Progenitor cell of endocrine pancreas (in vitro differentiated cells): Measurements from ENCODE around the gene ZNF784. TPM values are rescaled to one million over a fixed set of nuclear protein-coding genes. Genes with fewer than 3 reads are reported as not detected.
A peak's percentile ranks its signal among the peaks of the same experiment; 100 is the strongest.

Source experiments
- DNase-seq: peaks from one replicate; pipeline ENCODE4 v3.0.0; 2021; ENCODE audit warnings: low spot score; ENCODE audit not compliant: unreplicated experiment
- H3K27ac Mint-ChIP-seq: 2 replicates; pipeline ENCODE4 v1.8.0; 2021; ENCODE audit warnings: mild to moderate bottlenecking, moderate library complexity, mixed read lengths
- H3K27me3 Mint-ChIP-seq: 2 replicates; pipeline ENCODE4 v1.8.0; 2021; ENCODE audit warnings: mixed read lengths
- H3K36me3 Mint-ChIP-seq: 2 replicates; pipeline ENCODE4 v1.8.0; 2022; ENCODE audit warnings: mixed read lengths; ENCODE audit not compliant: insufficient read depth
- H3K4me1 Mint-ChIP-seq: 2 replicates; pipeline ENCODE4 v1.8.0; 2021; ENCODE audit warnings: low read depth, mixed read lengths
- H3K4me3 Mint-ChIP-seq: 2 replicates; pipeline ENCODE4 v1.8.0; 2021; ENCODE audit warnings: low read depth, mild to moderate bottlenecking, moderate library complexity, mixed read lengths
- H3K9me3 Mint-ChIP-seq: 2 replicates; pipeline ENCODE4 v1.8.0; 2021; ENCODE audit warnings: low read depth, mixed read lengths
- total RNA-seq: library from RNA; stranded (reverse); gene quantifications from 2 replicates; pipeline ENCODE4 v1.2.1, GENCODE V29; 2021
- TF ChIP-seq, protein P1 (sequence below): fragments of 200-600 bp; sonication (generic); IDR thresholded peaks from one replicate; pipeline ENCODE4 v1.5.0; 2021; ENCODE audit warnings: antibody characterized with exemption, mild to moderate bottlenecking; ENCODE audit not compliant: unreplicated experiment

Gene ZNF784
- total RNA-seq, 1 donor from 2014 or later, result 15.3 TPM

- Mint-ChIP-seq H3K27me3 (no peaks in the 10 kb centered on the region), H3K27ac (no peak overlapping the region), H3K4me3 (peak overlapping the region; percentile 85), H3K9me3 (no peaks in the 10 kb centered on the region), H3K4me1 (peaks cover 33% of the 10 kb centered on the region), H3K36me3 (peaks cover 3% of the 10 kb centered on the region)
- TF ChIP-seq, protein P1, sequence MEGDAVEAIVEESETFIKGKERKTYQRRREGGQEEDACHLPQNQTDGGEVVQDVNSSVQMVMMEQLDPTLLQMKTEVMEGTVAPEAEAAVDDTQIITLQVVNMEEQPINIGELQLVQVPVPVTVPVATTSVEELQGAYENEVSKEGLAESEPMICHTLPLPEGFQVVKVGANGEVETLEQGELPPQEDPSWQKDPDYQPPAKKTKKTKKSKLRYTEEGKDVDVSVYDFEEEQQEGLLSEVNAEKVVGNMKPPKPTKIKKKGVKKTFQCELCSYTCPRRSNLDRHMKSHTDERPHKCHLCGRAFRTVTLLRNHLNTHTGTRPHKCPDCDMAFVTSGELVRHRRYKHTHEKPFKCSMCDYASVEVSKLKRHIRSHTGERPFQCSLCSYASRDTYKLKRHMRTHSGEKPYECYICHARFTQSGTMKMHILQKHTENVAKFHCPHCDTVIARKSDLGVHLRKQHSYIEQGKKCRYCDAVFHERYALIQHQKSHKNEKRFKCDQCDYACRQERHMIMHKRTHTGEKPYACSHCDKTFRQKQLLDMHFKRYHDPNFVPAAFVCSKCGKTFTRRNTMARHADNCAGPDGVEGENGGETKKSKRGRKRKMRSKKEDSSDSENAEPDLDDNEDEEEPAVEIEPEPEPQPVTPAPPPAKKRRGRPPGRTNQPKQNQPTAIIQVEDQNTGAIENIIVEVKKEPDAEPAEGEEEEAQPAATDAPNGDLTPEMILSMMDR, result no peak
- no peak for DNase-seq
These were observed 20.6 kb upstream of the ZNF784 start for GRCh38 chr19:55644842-55645511.

DNA sequence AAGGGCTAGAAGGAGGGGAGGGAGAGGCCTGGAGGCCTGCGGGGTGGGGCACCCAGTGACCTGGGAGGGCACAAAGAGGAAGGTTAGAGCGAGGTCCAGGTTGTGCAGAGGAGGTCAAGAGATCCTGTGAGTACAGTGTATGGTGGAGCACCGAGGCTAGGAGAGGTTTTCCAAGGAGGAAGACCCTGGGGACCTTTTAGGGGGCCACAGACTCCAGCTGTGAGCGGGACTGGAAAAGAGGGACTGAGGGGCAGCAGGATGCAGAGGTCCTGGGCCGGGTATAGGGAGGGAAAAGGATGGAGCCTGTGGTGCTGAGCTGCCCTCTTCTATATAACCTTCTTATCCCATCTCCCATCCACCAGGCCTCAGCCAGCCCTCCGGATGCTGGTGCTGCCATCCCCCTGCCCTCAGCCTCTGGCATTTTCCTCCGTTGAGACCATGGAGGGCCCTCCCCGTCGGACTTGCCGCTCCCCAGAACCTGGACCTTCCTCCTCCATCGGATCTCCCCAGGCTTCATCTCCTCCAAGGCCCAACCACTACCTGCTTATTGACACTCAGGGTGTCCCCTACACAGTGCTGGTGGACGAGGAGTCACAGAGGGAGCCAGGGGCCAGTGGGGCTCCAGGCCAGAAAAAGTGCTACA is 19.9 kb upstream of the ZNF784 start:
- TF ChIP-seq, protein P1, result no peak
- no peak for DNase-seq
- no peaks in the 10 kb centered on the region for H3K9me3 Mint-ChIP-seq
- H3K36me3 Mint-ChIP-seq, result peaks cover 3% of the 10 kb centered on the region
- H3K27me3 Mint-ChIP-seq, result no peaks in the 10 kb centered on the region
- H3K4me3 Mint-ChIP-seq, result peak overlapping the region; percentile 85
- peak overlapping the region; percentile 96 for H3K27ac Mint-ChIP-seq
- H3K4me1 Mint-ChIP-seq, result peaks cover 32% of the 10 kb centered on the region

- H3K36me3 Mint-ChIP-seq, result peaks cover 5% of the 10 kb centered on the region
- peak overlapping the region; percentile 96 for H3K27ac Mint-ChIP-seq
- H3K4me1 Mint-ChIP-seq, result peaks cover 31% of the 10 kb centered on the region
- DNase-seq, result no peak
- peak overlapping the region; percentile 85 for H3K4me3 Mint-ChIP-seq
- TF ChIP-seq, protein P1, result no peak
- no peaks in the 10 kb centered on the region for H3K27me3 Mint-ChIP-seq
- no peaks in the 10 kb centered on the region for H3K9me3 Mint-ChIP-seq
These were observed 19.5 kb upstream of the ZNF784 start for GRCh38 chr19:55643887-55644176.

DNA sequence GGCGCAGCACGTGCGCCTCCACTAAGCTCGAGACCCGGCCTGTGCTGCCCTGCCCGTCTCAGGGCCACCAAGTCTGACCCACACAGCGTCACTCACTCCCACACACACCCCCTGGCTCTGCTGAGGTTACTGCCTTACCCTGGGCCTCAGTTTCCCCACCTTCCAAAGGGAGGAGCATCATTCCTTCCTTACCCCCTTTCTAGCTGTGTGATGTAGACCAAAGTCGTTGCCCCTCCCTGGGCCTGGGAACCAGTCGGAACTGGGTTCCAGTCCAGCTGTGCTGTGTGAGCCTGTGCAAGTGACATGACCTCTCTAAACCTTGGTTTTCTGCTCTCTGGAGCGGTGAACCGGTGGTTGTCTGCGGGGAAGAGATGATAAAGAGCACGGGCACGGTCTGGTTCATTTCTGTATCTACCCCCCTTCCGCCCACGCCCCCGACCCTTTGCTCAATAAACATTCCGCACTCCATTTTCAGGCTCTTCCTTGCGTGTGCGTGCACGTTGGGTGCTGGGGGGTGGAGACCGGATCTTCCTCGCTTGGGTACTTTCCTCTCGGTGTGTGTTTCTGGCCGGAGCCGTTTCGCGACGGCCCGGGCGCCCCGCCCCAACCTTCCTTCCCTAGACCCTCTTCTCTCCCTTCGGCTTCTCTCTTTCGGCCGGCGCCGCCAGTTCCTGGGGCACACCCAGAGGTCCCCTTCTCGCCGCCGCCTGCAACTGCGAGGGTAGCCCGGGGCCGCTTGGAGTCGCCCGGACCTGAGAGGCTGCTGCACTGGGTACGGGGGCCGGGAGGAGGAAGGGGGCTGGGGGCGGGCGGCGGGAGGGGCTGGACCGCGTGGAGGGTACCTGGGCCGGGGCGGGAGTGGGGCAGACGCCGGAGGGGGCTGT is 18.9 kb upstream of the ZNF784 start, which contains the start of gene ZNF581:
Gene ZNF581 (plus strand): TSS at position 647 of the 884 bp plus-strand sequence. CDS start 923 bp downstream, outside the sequence.
- DNase-seq, result peak; percentile 39
- Mint-ChIP-seq H3K9me3 (no peaks in the 10 kb centered on the region), H3K36me3 (peaks cover 5% of the 10 kb centered on the region), H3K27ac (peak within 1 kb of the TSS; percentile 96), H3K4me1 (peaks cover 30% of the 10 kb centered on the region), H3K4me3 (peak within 1 kb of the TSS; percentile 85), H3K27me3 (no peaks in the 10 kb centered on the region)
- TF ChIP-seq, protein P1, result no peak
